A673 (cell line): ENCODE measurements around the gene MRM3. TPM values are rescaled to one million over a fixed set of nuclear protein-coding genes. Genes with fewer than 3 reads are reported as not detected.
"Not testable (repeated sequence)": the region's sequence is repeated elsewhere in the genome, so short reads cannot be mapped to it uniquely, and the experiment has no call there.

ENCODE experiments used
- BruUV-seq: library from RNA; stranded (reverse); fragments of 400-500 nt; replicated peaks from 2 replicates; lab custom pipeline; 2021; lab: Mats Ljungman, UMichigan
- CTCF ChIA-PET: fragments of 300-600 bp; sonication (Branson Sonifier 250); formaldehyde crosslinking; loops from one replicate; lab custom pipeline; 2022; ENCODE audit warnings: antibody characterized with exemption; lab: Charles Lee
- POLR2A ChIA-PET: fragments of 300-600 bp; sonication (Branson Sonifier 250); formaldehyde crosslinking; loops from one replicate; lab custom pipeline; 2022; ENCODE audit warnings: antibody characterized with exemption; ENCODE audit not compliant: low non-redundant PET; lab: Charles Lee
- DNase-seq: peaks from one replicate; pipeline ENCODE4 v3.0.0-alpha.2; 2015; ENCODE audit warnings: low spot score
- H3K27ac ChIP-seq: fragments of 200-600 bp; sonication (generic); 2 replicates; pipeline ENCODE4 v1.5.1; 2016; ENCODE audit warnings: mixed run types, low read depth, mild to moderate bottlenecking, mixed read lengths, antibody characterized with exemption, low read length; ENCODE audit not compliant: poor library complexity, severe bottlenecking
- H3K27me3 ChIP-seq: fragments of 200-600 bp; sonication (generic); replicated peaks from 2 replicates; pipeline ENCODE4 v1.6.1; 2017; ENCODE audit warnings: mixed run types, low read depth, mild to moderate bottlenecking, mixed read lengths, antibody characterized with exemption, low read length; ENCODE audit not compliant: insufficient read depth, poor library complexity
- H3K36me3 ChIP-seq: fragments of 200-600 bp; sonication (generic); 2 replicates; pipeline ENCODE4 v1.6.1; 2016; ENCODE audit warnings: mixed run types, mild to moderate bottlenecking, mixed read lengths, antibody characterized with exemption, low read length; ENCODE audit not compliant: insufficient read depth, poor library complexity, severe bottlenecking
- H3K4me1 ChIP-seq: fragments of 200-600 bp; sonication (generic); 2 replicates; pipeline ENCODE4 v1.6.1; 2017; ENCODE audit warnings: mixed run types, mild to moderate bottlenecking, mixed read lengths, antibody characterized with exemption, low read length; ENCODE audit not compliant: insufficient read depth, poor library complexity, severe bottlenecking
- H3K4me3 ChIP-seq: fragments of 200-600 bp; sonication (generic); 2 replicates; pipeline ENCODE4 v1.5.1; 2016; ENCODE audit warnings: low read depth, mixed run types, mild to moderate bottlenecking, mixed read lengths, low read length; ENCODE audit not compliant: poor library complexity, severe bottlenecking
- H3K9me3 ChIP-seq: fragments of 200-600 bp; sonication (generic); 2 replicates; pipeline ENCODE4 v1.6.1; 2016; ENCODE audit warnings: mixed run types, low read depth, mild to moderate bottlenecking, mixed read lengths, antibody characterized with exemption, low read length; ENCODE audit not compliant: poor library complexity, severe bottlenecking
- EZH2 ChIP-seq: fragments of 200-600 bp; sonication (generic); IDR thresholded peaks from 2 replicates; pipeline ENCODE4 v1.6.1; 2017; ENCODE audit warnings: borderline replicate concordance, low read depth, mild to moderate bottlenecking, mixed read lengths, antibody characterized with exemption, low read length; ENCODE audit not compliant: poor library complexity, severe bottlenecking
- intact Hi-C: fragments of 100-400 bp; cut with micrococcal nuclease; formaldehyde crosslinking; loops from one replicate; pipeline ENCODE4 v1.10.0; 2022; ENCODE audit not compliant: unreplicated experiment
- total RNA-seq: library from RNA; stranded (reverse); gene quantifications from 2 replicates; pipeline ENCODE4 v1.2.3, GENCODE V29; 2021
- TF ChIP-seq, protein P1 (sequence below): fragments of 300-800, 200-600 bp; sonication (generic); conservative IDR thresholded peaks from 2 replicates; pipeline ENCODE4 v1.5.1; 2017; ENCODE audit warnings: low read depth, mild to moderate bottlenecking, antibody characterized with exemption, low read length, moderate library complexity, mixed read lengths

Gene MRM3
- total RNA-seq, 1 experiment from 2014 or later: 39.5 TPM

DNA sequence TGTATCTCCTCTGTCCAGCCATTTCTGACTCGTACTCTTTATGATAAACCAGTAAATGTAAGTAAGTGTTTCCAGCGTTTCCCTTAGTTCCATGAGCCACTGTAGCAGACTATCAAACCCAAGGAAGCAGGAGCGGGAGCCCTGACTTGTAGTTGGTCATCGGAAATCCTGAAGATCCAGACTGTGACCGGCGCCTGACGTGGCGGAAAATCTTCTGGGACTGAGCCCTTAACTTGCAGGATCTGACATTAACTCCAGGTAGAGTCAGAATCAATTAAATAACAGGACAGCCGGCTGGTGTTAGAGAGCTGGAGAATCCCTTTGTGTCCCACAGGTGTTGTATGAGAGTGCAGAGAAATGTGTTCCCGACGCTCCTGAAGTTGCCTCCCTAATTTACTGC lies 4.1 kb upstream of the MRM3 start:
- H3K27me3 ChIP-seq: no peaks in the 10 kb centered on the region
- BruUV-seq: no TSS peak
- peaks cover 43% of the 10 kb centered on the region for H3K36me3 ChIP-seq
- DNase-seq: no peak
- no peak overlapping the region for H3K27ac ChIP-seq
- ChIA-PET CTCF (no interaction called here), POLR2A (no interaction called here)
- peaks cover 18% of the 10 kb centered on the region for H3K4me1 ChIP-seq
- TF ChIP-seq, protein P1, sequence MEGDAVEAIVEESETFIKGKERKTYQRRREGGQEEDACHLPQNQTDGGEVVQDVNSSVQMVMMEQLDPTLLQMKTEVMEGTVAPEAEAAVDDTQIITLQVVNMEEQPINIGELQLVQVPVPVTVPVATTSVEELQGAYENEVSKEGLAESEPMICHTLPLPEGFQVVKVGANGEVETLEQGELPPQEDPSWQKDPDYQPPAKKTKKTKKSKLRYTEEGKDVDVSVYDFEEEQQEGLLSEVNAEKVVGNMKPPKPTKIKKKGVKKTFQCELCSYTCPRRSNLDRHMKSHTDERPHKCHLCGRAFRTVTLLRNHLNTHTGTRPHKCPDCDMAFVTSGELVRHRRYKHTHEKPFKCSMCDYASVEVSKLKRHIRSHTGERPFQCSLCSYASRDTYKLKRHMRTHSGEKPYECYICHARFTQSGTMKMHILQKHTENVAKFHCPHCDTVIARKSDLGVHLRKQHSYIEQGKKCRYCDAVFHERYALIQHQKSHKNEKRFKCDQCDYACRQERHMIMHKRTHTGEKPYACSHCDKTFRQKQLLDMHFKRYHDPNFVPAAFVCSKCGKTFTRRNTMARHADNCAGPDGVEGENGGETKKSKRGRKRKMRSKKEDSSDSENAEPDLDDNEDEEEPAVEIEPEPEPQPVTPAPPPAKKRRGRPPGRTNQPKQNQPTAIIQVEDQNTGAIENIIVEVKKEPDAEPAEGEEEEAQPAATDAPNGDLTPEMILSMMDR: no peak
- TF ChIP-seq EZH2: no peak
- intact Hi-C loops: no loop called here
- no peak overlapping the region for H3K4me3 ChIP-seq
- H3K9me3 ChIP-seq: no peaks in the 10 kb centered on the region

DNA sequence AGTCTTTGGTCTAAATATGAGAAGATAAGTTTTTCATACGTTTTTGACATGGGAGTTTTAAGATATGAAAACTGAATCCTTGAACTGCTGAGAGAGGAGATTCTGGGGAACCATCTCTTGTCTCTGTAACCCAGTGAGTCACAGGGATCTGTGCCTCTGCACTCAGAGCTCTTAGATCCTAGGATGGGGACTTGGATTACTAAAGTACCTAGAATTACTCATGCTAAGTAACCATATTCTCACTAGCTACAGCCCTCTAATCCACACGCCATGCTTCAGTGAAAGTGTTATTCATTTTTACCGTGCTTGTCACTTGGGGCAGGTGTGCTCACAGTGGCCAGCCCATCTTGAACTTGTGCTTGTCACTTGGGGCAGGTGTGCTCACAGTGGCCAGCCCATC lies 2.0 kb downstream of the MRM3 start:
- peaks cover 14% of the 10 kb centered on the region for H3K4me1 ChIP-seq
- H3K36me3 ChIP-seq: peaks cover 14% of the 10 kb centered on the region
- no TSS peak for BruUV-seq
- TF ChIP-seq, protein P1: no peak
- no peak for TF ChIP-seq EZH2
- DNase-seq: no peak
- no peaks in the 10 kb centered on the region for H3K27me3 ChIP-seq
- H3K4me3 ChIP-seq: no peak overlapping the region
- intact Hi-C loops: no loop called here
- CTCF ChIA-PET: no interaction called here
- POLR2A ChIA-PET: no interaction called here
- no peak overlapping the region for H3K27ac ChIP-seq
- H3K9me3 ChIP-seq: no peaks in the 10 kb centered on the region

DNA sequence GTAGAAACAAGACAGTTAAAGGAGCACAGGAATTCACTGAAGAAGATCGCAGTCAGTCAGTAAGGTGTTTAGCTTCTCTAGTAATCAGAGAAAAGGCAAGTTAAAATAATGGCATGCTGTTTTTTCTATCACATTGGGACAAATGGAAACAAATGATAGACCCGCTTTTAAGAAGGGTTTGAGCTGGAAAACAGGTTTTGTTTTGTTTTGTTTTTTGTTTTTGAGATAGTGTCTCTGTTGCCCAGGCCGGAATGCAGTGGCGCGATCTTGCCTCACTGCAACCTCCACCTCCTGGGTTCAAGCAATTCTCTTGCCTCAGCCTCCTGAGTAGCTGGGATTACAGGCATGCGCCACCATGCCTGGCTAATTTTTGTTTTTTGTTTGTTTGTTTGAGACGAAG lies 3.7 kb downstream of the MRM3 start:
- CTCF ChIA-PET, intact Hi-C loops, POLR2A ChIA-PET, BruUV-seq, H3K4me3 ChIP-seq, H3K9me3 ChIP-seq, H3K27ac ChIP-seq, H3K27me3 ChIP-seq, DNase-seq: not testable (repeated sequence)
- Histone ChIP-seq H3K36me3 (peaks cover 20% of the 10 kb centered on the region), H3K4me1 (peaks cover 14% of the 10 kb centered on the region)

DNA sequence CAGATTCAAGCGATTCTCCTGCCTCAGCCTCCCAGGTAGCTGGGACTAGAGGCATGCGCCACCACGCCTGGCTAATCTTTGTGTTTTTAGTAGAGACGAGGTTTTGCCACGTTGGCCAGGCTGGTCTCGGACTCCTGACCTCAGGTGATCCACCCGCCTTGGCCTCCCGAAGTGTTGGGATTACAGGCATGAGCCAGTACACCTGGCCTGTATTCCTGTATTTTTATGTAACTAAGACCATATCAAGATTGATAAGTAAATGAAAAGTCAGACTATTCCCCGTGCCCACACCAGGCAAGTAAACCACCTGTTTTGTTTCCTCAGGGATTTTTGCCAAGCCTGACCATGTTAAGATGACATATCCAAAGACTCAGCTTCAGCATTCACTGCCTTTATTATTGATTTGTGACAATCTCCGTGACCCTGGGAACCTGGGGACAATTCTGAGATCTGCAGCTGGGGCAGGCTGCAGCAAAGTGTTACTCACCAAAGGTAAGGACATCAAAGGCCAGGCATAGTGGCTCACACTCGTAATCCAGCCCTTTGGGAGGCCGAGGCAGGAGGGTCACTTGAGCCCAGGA lies 5.6 kb downstream of the MRM3 start:
- H3K27me3 ChIP-seq: no peaks in the 10 kb centered on the region
- POLR2A ChIA-PET: interaction anchor here (0.7 kb wide), 1 partner anchor 714 kb away, joined by 5 read pairs; no protein-coding TSS in a partner anchor
- no TSS peak for BruUV-seq
- H3K27ac ChIP-seq: no peak overlapping the region
- CTCF ChIA-PET: interaction anchor here (0.6 kb wide), 1 partner anchor 35 kb away, joined by 5 read pairs; no protein-coding TSS in a partner anchor
- H3K36me3 ChIP-seq: peaks cover 28% of the 10 kb centered on the region
- H3K4me1 ChIP-seq: peaks cover 14% of the 10 kb centered on the region
- intact Hi-C loops: no loop called here
- no peaks in the 10 kb centered on the region for H3K9me3 ChIP-seq
- DNase-seq: no peak
- no peak overlapping the region for H3K4me3 ChIP-seq
- TF ChIP-seq EZH2: no peak
- TF ChIP-seq, protein P1: no peak
